GM18861 (cell line): ENCODE measurements around the gene KIR3DL2.
"Not testable (repeated sequence)": the region's sequence is repeated elsewhere in the genome, so short reads cannot be mapped to it uniquely, and the experiment has no call there.

Experiments used
- ATAC-seq: cut with Tn5 transposase; IDR thresholded peaks from one replicate; pipeline ENCODE4 v1.9.1; 2021; ENCODE audit not compliant: unreplicated experiment

The KIR3DL2 gene

GRCh38 chr19:54863459-54863858 lies 13.2 kb downstream of the KIR3DL2 start:
- not testable (repeated sequence) for ATAC-seq

- ATAC-seq: no peak
Measured at GRCh38 chr19:54871696-54872095, 21.5 kb downstream of the KIR3DL2 start.

- ATAC-seq: no peak
Measured at GRCh38 chr19:54873990-54874389, 23.7 kb downstream of the KIR3DL2 start, which contains the start of gene FCAR. TSS of gene FCAR (plus strand) at chr19:54874235. CDS start at chr19:54874290, 55 bp downstream.

- no peak for ATAC-seq
Measured at GRCh38 chr19:54875506-54875905, 25.3 kb downstream of the KIR3DL2 start.

GRCh38 chr19:54877471-54877870 lies 27.2 kb downstream of the KIR3DL2 start:
- ATAC-seq: no peak

GRCh38 chr19:54881884-54882283 lies 31.6 kb downstream of the KIR3DL2 start:
- ATAC-seq: no peak

- no peak for ATAC-seq
Measured at GRCh38 chr19:54882758-54883157, 32.5 kb downstream of the KIR3DL2 start.

- ATAC-seq: no peak
Measured at GRCh38 chr19:54883228-54883627, 33.0 kb downstream of the KIR3DL2 start.

- no peak for ATAC-seq
Measured at GRCh38 chr19:54888239-54888638, 38.0 kb downstream of the KIR3DL2 start.

GRCh38 chr19:54889566-54889965 lies 39.3 kb downstream of the KIR3DL2 start:
- ATAC-seq: no peak

GRCh38 chr19:54893406-54893805 lies 43.2 kb downstream of the KIR3DL2 start:
- no peak for ATAC-seq

- not testable (repeated sequence) for ATAC-seq
Measured at GRCh38 chr19:54894106-54894505, 43.9 kb downstream of the KIR3DL2 start.

- ATAC-seq: no peak
Measured at GRCh38 chr19:54896036-54896435, 45.8 kb downstream of the KIR3DL2 start.

GRCh38 chr19:54898685-54899084 lies 48.4 kb downstream of the KIR3DL2 start:
- not testable (repeated sequence) for ATAC-seq

GRCh38 chr19:54899646-54900045 lies 49.4 kb downstream of the KIR3DL2 start:
- not testable (repeated sequence) for ATAC-seq

- ATAC-seq: not testable (repeated sequence)
Measured at GRCh38 chr19:54901153-54901552, 50.9 kb downstream of the KIR3DL2 start.

- no peak for ATAC-seq
Measured at GRCh38 chr19:54902061-54902460, 51.8 kb downstream of the KIR3DL2 start.

GRCh38 chr19:54903303-54903702 lies 53.1 kb downstream of the KIR3DL2 start:
- no peak for ATAC-seq

- not testable (repeated sequence) for ATAC-seq
Measured at GRCh38 chr19:54904261-54904660, 54.0 kb downstream of the KIR3DL2 start.

GRCh38 chr19:54905421-54905802 lies 55.2 kb downstream of the KIR3DL2 start:
- ATAC-seq: no peak

GRCh38 chr19:54905803-54906511 lies 55.7 kb downstream of the KIR3DL2 start, which contains the start of gene NCR1:
TSS of gene NCR1 (plus strand) at chr19:54906148. CDS start at chr19:54906188, 40 bp downstream.
- no peak for ATAC-seq

GRCh38 chr19:54906819-54907218 lies 56.6 kb downstream of the KIR3DL2 start:
- ATAC-seq: no peak

GRCh38 chr19:54907899-54908298 lies 57.7 kb downstream of the KIR3DL2 start:
- ATAC-seq: not testable (repeated sequence)
